H1 (cell line): ENCODE measurements around the gene DDA1. TPM values are rescaled to one million over a fixed set of nuclear protein-coding genes. Genes with fewer than 3 reads are reported as not detected.

Experiments
- BRCA1 ChIP-seq: IDR thresholded peaks from 2 replicates; pipeline ENCODE4 v1.6.1; 2012; ENCODE audit warnings: low read depth, low read length, improper control_type of control experiment
- CBX8 ChIP-seq: fragments of 300-800, 300-1000 bp; sonication (generic); IDR thresholded peaks from 2 replicates; pipeline ENCODE4 v1.7.1; 2016; ENCODE audit warnings: low read depth, low read length, borderline replicate concordance
- CREB1 ChIP-seq: IDR thresholded peaks from 2 replicates; pipeline ENCODE4 v1.6.1; 2012; ENCODE audit warnings: inconsistent platforms
- EP300 ChIP-seq, 2 experiments: IDR thresholded peaks; 1 replicate in 1 of 2; 2 replicates in 1 of 2; pipeline ENCODE4 v1.6.1; 2011 to 2012; ENCODE audit warnings: low read depth in 2 of 2, low read length in 2 of 2, mild to moderate bottlenecking in 2 of 2, borderline replicate concordance in 1 of 2, inconsistent platforms in 1 of 2, moderate library complexity in 1 of 2
- GABPA ChIP-seq: IDR thresholded peaks from 2 replicates; pipeline ENCODE4 v1.6.1; 2011; ENCODE audit warnings: mild to moderate bottlenecking, low read length, moderate library complexity, borderline replicate concordance; ENCODE audit not compliant: insufficient read depth
- HDAC2 ChIP-seq, 2 experiments: fragments of 300-600 bp in 1 of 2; sonication (generic) in 1 of 2; IDR thresholded peaks; 2 replicates each; pipeline ENCODE4 v1.6.1; 2011 to 2012; ENCODE audit warnings: low read depth in 2 of 2, low read length in 2 of 2, mild to moderate bottlenecking in 2 of 2, moderate library complexity in 2 of 2, borderline replicate concordance in 1 of 2, inconsistent platforms in 1 of 2
- MAFK ChIP-seq: IDR thresholded peaks from 2 replicates; pipeline ENCODE4 v1.6.1; 2012; ENCODE audit warnings: low read depth, mild to moderate bottlenecking, improper control_type of control experiment, low read length
- RFX5 ChIP-seq: IDR thresholded peaks from 2 replicates; pipeline ENCODE4 v1.6.1; 2011; ENCODE audit warnings: low read depth, low read length, improper control_type of control experiment, borderline replicate concordance
- RNF2 ChIP-seq: fragments of 200-900, 300-1000 bp; sonication (generic); IDR thresholded peaks from 2 replicates; pipeline ENCODE4 v1.7.1; 2016; ENCODE audit warnings: borderline replicate concordance, low read depth, mild to moderate bottlenecking, antibody characterized with exemption, low read length; ENCODE audit not compliant: poor library complexity, severe bottlenecking; ENCODE audit errors: missing control alignments
- SP2 ChIP-seq: IDR thresholded peaks from 2 replicates; pipeline ENCODE4 v1.6.1; 2012; ENCODE audit warnings: mild to moderate bottlenecking, low read length, inconsistent platforms
- TEAD4 ChIP-seq: IDR thresholded peaks from 2 replicates; pipeline ENCODE4 v1.6.1; 2012; ENCODE audit warnings: low read depth, low read length, inconsistent platforms, mixed read lengths
- polyA plus RNA-seq, 7 experiments: library from polyadenylated mRNA; depleted of rRNA in 3 of 7; stranded (reverse) in 5 of 7; unstranded in 2 of 7; fragments of >200 nt in 5 of 7; fragments of 200-250 nt in 2 of 7; gene quantifications; 1 replicate in 5 of 7; 2 replicates in 1 of 7; 4 replicates in 1 of 7; pipeline versions ENCODE4 v1.2.1 to v1.2.3, GENCODE V29; 2011 to 2013; ENCODE audit warnings: missing spikeins in 2 of 7, mixed read lengths in 2 of 7
- total RNA-seq: library from RNA; stranded (reverse); fragmentation: NEBNext Ultra II Directional; extraction: Animal tissue kit (Norgen Biotek cat#: 25700); gene quantifications from 2 replicates; pipeline ENCODE4 v1.2.1, GENCODE V29; 2021

The DDA1 gene
- total and polyA plus RNA-seq, 2 of the 8 experiments (the other 6 are each of a cell fraction or from before 2014, with no cell fraction given): 29.2 to 34.5 TPM

GRCh38 chr19:17305517-17306284 is 3.7 kb upstream of the DDA1 start, which contains the start of gene MRPL34 (continued):
- TF ChIP-seq CBX8 (no peak), BRCA1 (no peak), HDAC2 (IDR thresholded peaks at IDR 0.05; ENCODE audit: borderline replicate concordance in 1 of 2, low read depth in 2 of 2, low read length in 2 of 2) (0 out of 4 replicates have a peak, but pooled peaks of 1 of the 2 experiments have one; percentile 60), RFX5 (no peak), TEAD4 (peak; percentile 6; the same call in 1 of the 2 replicates), CREB1 (no peak), SP2 (no peak), GABPA (no peak), MAFK (no peak), EP300 (IDR thresholded peaks at IDR 0.05; ENCODE audit: borderline replicate concordance in 1 of 2, low read depth in 2 of 2, low read length in 2 of 2) (peak; percentile 23 to 61; a peak in 1 of 3 replicates), RNF2 (no peak)
